Esophagus (tissue), 2 donors: ENCODE measurements around the gene CDKN2A. TPM values are rescaled to one million over a fixed set of nuclear protein-coding genes. Genes with fewer than 3 reads are reported as not detected.
A peak's percentile ranks its signal among the peaks of the same experiment; 100 is the strongest.

Source experiments
- H3K27ac ChIP-seq, 2 donors: one replicate each; pipeline ENCODE4 v1.5.1; 2013; ENCODE audit warnings: low read depth in 2 of 2, mild to moderate bottlenecking in 2 of 2, inconsistent platforms in 1 of 2, low read length in 1 of 2, moderate library complexity in 1 of 2
- H3K27me3 ChIP-seq, 2 donors: one replicate each; pipeline ENCODE4 v1.6.1; 2013; ENCODE audit warnings: low read length in 2 of 2, control low read depth in 1 of 2, mild to moderate bottlenecking in 1 of 2; ENCODE audit not compliant: insufficient read depth in 2 of 2, control insufficient read depth in 1 of 2
- H3K36me3 ChIP-seq, 2 donors: one replicate each; pipeline ENCODE4 v1.6.1; 2013; ENCODE audit warnings: low read length in 1 of 2; ENCODE audit not compliant: control insufficient read depth in 2 of 2, insufficient read depth in 2 of 2
- H3K4me1 ChIP-seq, 2 donors: one replicate each; pipeline ENCODE4 v1.6.1; 2013; ENCODE audit warnings: low read length in 1 of 2; ENCODE audit not compliant: control insufficient read depth in 2 of 2, insufficient read depth in 2 of 2
- H3K4me3 ChIP-seq, 2 donors: one replicate each; pipeline ENCODE4 v1.5.1; 2013; ENCODE audit warnings: low read length in 2 of 2, mild to moderate bottlenecking in 2 of 2, low read depth in 1 of 2, moderate library complexity in 1 of 2
- H3K9me3 ChIP-seq, 2 donors: one replicate each; pipeline ENCODE4 v1.6.1; 2013; ENCODE audit warnings: mild to moderate bottlenecking in 2 of 2, low read depth in 1 of 2, low read length in 1 of 2, moderate library complexity in 1 of 2; ENCODE audit not compliant: control insufficient read depth in 2 of 2, insufficient read depth in 1 of 2
- WGBS, 2 donors: extraction: QIAGEN DNeasy Blood & Tissue Kit; methylation state at CpG; one replicate each; pipeline ENCODE4 v1.1.7; 2013; 5-methylcytosine and 5-hydroxymethylcytosine counted together
- polyA plus RNA-seq, 2 donors: library from polyadenylated mRNA; stranded (reverse); fragments of 200-250 nt; gene quantifications; one replicate each; pipeline ENCODE4 v1.2.3, GENCODE V29; 2013
- donor health status: healthy with polysubstance abuse.
- donor health status: Bipolar disorder and iron deficiency.

The CDKN2A gene
- 10 to 100 TPM in 1 of 2 donors, 1 to 10 TPM in 1; 6.1 to 11.3 TPM for polyA plus RNA-seq

- peak within 1 kb of the TSS; percentile 86 to 88 for H3K4me3 ChIP-seq
- H3K36me3 ChIP-seq: no peaks in the 10 kb centered on the region
- peak within 1 kb of the TSS; percentile 84 to 92 for H3K27ac ChIP-seq
- WGBS, 2 donors: 5 to 9% methylated on average over 41 to 53 of the region's 53 CpGs
- peaks cover 0 to 3% of the 10 kb centered on the region in 2 donors for H3K4me1 ChIP-seq
- peaks cover 3 to 7% of the 10 kb centered on the region in 2 donors for H3K27me3 ChIP-seq
- peaks cover 0 to 9% of the 10 kb centered on the region in 2 donors for H3K9me3 ChIP-seq
Measured at GRCh38 chr9:21993893-21994555, at the start of gene CDKN2A. TSS of gene CDKN2A (minus strand) at chr9:21994392.

DNA sequence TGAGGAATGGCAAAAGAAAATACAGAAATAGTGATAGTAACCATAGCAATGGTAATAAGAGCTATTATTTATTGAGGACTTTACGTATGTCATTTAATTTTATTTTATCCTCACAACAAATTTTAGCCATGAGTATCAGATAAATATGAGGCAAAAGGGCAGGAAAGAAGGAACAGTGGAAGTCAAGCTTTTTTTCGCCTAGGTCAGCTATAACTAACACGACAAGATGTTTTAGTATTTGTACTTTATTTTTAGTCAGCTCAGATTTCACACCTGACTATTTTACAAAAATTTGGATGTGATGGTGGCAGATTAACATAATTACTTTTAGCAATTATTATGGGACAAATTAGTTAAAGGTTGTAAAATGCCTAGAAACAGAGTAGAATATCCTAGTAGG is 49.7 kb upstream of the CDKN2A start:
- Histone ChIP-seq H3K27ac (no peak overlapping the region), H3K27me3 (no peaks in the 10 kb centered on the region), H3K9me3 (no peaks in the 10 kb centered on the region), H3K36me3 (no peaks in the 10 kb centered on the region), H3K4me1 (peaks cover 0 to 2% of the 10 kb centered on the region in 2 donors), H3K4me3 (no peak overlapping the region)
- 62 to 73% methylated on average over 3 of the region's 3 CpGs for WGBS, 2 donors

DNA sequence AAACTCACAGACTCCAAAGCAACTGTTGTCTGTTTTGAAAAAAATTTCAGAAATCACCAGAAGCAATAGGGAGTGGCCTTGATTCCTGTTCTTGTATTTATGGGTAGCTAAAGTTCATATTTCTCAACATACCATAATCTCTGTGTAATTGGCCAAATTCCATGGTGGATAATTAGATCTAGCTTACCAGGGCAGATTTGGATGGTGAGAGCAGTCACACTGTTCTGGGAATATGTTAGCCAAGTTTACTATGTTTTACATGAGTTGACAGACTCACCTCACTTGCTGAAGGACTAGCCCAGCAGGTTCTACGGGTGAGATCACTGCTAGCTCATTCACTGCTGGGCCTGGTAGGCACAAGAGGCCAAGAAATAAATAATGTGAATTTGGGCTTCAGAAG is 47.6 kb upstream of the CDKN2A start:
- H3K27ac ChIP-seq: no peak overlapping the region
- no peaks in the 10 kb centered on the region for H3K9me3 ChIP-seq
- H3K4me1 ChIP-seq: peaks cover 0 to 2% of the 10 kb centered on the region in 2 donors
- no peaks in the 10 kb centered on the region for H3K36me3 ChIP-seq
- WGBS, 2 donors: 25 to 27% methylated on average over 1 of the region's 1 CpG
- H3K27me3 ChIP-seq: no peaks in the 10 kb centered on the region
- no peak overlapping the region for H3K4me3 ChIP-seq

GRCh38 chr9:22041344-22041743 is 47.2 kb upstream of the CDKN2A start:
- no peak overlapping the region for H3K4me3 ChIP-seq
- H3K9me3 ChIP-seq: no peaks in the 10 kb centered on the region
- no peaks in the 10 kb centered on the region for H3K27me3 ChIP-seq
- no peaks in the 10 kb centered on the region for H3K36me3 ChIP-seq
- H3K4me1 ChIP-seq: peaks cover 0 to 2% of the 10 kb centered on the region in 2 donors
- H3K27ac ChIP-seq: peak overlapping the region in 1 of 2 donors; percentile 54
- WGBS, 2 donors: 88 to 96% methylated on average over 1 of the region's 1 CpG

GRCh38 chr9:22040760-22041159 is 46.6 kb upstream of the CDKN2A start:
- Histone ChIP-seq H3K36me3 (no peaks in the 10 kb centered on the region), H3K4me3 (no peak overlapping the region), H3K27me3 (no peaks in the 10 kb centered on the region), H3K9me3 (no peaks in the 10 kb centered on the region), H3K27ac (peak overlapping the region in 1 of 2 donors; percentile 56), H3K4me1 (peaks cover 0 to 3% of the 10 kb centered on the region in 2 donors)
- 26 to 69% methylated on average over 1 of the region's 1 CpG for WGBS, 2 donors

DNA sequence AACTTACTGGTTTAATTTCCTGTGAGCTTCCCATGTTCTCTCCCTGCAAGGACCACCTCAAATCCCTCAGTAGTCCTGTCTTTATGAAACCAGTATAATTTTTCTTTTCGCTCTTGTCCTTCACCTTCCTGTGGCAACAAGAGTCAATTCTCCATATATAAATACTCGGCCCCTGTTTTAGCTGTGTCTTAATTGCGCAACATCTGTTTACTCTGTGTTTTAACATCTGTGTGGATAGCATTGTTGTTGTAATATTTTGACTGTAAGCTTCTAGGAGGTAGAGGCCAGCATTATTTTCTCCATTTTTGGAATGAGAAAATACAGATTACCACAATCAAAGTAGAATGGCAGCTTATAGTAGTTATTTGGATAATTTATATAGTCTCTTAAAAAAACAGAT is 45.1 kb upstream of the CDKN2A start:
- H3K4me1 ChIP-seq: peaks cover 0 to 7% of the 10 kb centered on the region in 2 donors
- H3K4me3 ChIP-seq: no peak overlapping the region

GRCh38 chr9:22037954-22038690 is 43.9 kb upstream of the CDKN2A start:
- no peaks in the 10 kb centered on the region for H3K9me3 ChIP-seq
- WGBS, 2 donors: 15 to 16% methylated on average over 2 of the region's 2 CpGs
- H3K4me3 ChIP-seq: no peak overlapping the region
- no peak overlapping the region for H3K27ac ChIP-seq
- peaks cover 0 to 7% of the 10 kb centered on the region in 2 donors for H3K4me1 ChIP-seq
- H3K36me3 ChIP-seq: no peaks in the 10 kb centered on the region
- H3K27me3 ChIP-seq: no peaks in the 10 kb centered on the region

More for the DNA sequence above, 45.1 kb upstream of the CDKN2A start:
- Histone ChIP-seq H3K27ac (no peak overlapping the region), H3K36me3 (no peaks in the 10 kb centered on the region), H3K9me3 (no peaks in the 10 kb centered on the region), H3K27me3 (no peaks in the 10 kb centered on the region)
- WGBS, 2 donors: 76 to 77% methylated on average over 3 of the region's 3 CpGs

DNA sequence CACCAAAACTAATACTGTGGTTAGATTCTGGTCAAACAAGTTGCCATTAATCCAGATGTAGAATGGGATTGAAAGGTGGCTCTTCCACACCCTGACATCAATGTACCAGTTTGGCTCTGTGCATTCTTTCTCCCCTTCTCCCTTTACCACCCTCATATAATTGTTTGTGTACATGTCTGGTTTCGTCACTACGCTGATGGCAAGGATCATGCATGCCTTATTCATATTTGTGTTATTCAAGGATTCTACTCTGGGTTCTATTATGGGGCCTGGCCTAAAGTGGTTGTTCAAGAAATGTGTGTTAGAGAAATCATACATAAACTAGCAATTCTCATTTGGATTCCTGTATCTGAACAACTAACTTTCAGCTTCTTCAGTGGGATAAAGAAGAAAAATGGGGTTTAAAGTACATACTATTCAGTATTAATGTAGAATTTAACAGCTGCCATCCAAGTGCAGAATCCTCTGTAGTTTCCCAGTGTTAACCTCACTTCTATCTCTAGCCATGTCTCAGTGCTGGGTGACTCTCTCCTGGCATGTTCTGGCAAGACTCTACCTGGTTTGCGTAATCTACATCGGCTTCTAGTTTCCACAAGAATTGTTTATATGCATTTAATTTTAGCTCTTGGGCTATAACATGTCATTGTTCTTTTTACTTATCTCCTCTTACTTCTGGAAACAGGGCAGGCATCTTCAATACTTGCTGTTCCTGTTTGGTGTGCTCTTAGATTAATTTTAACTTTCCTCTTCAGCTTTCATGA is 42.9 kb upstream of the CDKN2A start:
- Histone ChIP-seq H3K27me3 (no peaks in the 10 kb centered on the region), H3K4me1 (peaks cover 0 to 5% of the 10 kb centered on the region in 2 donors), H3K36me3 (no peaks in the 10 kb centered on the region), H3K9me3 (no peaks in the 10 kb centered on the region), H3K27ac (peak overlapping the region; percentile 20 to 69), H3K4me3 (no peak overlapping the region)
- 54 to 70% methylated on average over 4 of the region's 4 CpGs for WGBS, 2 donors

GRCh38 chr9:22035591-22036011 is 41.4 kb upstream of the CDKN2A start:
- Histone ChIP-seq H3K4me1 (peaks cover 0 to 5% of the 10 kb centered on the region in 2 donors), H3K27me3 (no peaks in the 10 kb centered on the region), H3K27ac (peak overlapping the region; percentile 22 to 39), H3K36me3 (no peaks in the 10 kb centered on the region), H3K4me3 (no peak overlapping the region), H3K9me3 (no peaks in the 10 kb centered on the region)
- 74 to 80% methylated on average over 2 of the region's 2 CpGs for WGBS, 2 donors
